Subcutaneous abdominal adipose tissue (tissue), 5 donors: ENCODE data around the gene HGS.

Source experiments
- H3K27ac ChIP-seq: one replicate; pipeline ENCODE4 v1.7.0; 2013; ENCODE audit warnings: low read depth, mild to moderate bottlenecking, inconsistent platforms, low read length, moderate library complexity
- H3K27me3 ChIP-seq, 5 donors: one replicate each; pipeline ENCODE4 v1.7.0; 2013; ENCODE audit warnings: low read length in 5 of 5, inconsistent platforms in 1 of 5; ENCODE audit not compliant: control insufficient read depth in 5 of 5, insufficient read depth in 4 of 5
- H3K36me3 ChIP-seq, 5 donors: one replicate each; pipeline ENCODE4 v1.7.0; 2013; ENCODE audit warnings: low read length in 5 of 5; ENCODE audit not compliant: control insufficient read depth in 5 of 5, insufficient read depth in 5 of 5
- H3K4me1 ChIP-seq, 5 donors: one replicate each; pipeline ENCODE4 v1.7.0; 2013; ENCODE audit warnings: low read length in 5 of 5, mild to moderate bottlenecking in 3 of 5, moderate library complexity in 1 of 5; ENCODE audit not compliant: control insufficient read depth in 5 of 5, insufficient read depth in 5 of 5
- H3K4me3 ChIP-seq, 5 donors: one replicate each; pipeline ENCODE4 v1.7.0; 2013; ENCODE audit warnings: low read length in 5 of 5, low read depth in 1 of 5
- H3K9ac ChIP-seq, 5 donors: one replicate each; pipeline ENCODE4 v1.7.0; 2013; ENCODE audit warnings: low read length in 5 of 5, mild to moderate bottlenecking in 4 of 5, moderate library complexity in 3 of 5
- H3K9me3 ChIP-seq, 5 donors: one replicate each; pipeline ENCODE4 v1.7.0; 2013; ENCODE audit warnings: low read length in 5 of 5; ENCODE audit not compliant: control insufficient read depth in 5 of 5
- donor health status: healthy.
- donor health status: healthy.
- donor health status: healthy.
- donor health status: healthy.
- donor health status: healthy.

HGS gene

DNA sequence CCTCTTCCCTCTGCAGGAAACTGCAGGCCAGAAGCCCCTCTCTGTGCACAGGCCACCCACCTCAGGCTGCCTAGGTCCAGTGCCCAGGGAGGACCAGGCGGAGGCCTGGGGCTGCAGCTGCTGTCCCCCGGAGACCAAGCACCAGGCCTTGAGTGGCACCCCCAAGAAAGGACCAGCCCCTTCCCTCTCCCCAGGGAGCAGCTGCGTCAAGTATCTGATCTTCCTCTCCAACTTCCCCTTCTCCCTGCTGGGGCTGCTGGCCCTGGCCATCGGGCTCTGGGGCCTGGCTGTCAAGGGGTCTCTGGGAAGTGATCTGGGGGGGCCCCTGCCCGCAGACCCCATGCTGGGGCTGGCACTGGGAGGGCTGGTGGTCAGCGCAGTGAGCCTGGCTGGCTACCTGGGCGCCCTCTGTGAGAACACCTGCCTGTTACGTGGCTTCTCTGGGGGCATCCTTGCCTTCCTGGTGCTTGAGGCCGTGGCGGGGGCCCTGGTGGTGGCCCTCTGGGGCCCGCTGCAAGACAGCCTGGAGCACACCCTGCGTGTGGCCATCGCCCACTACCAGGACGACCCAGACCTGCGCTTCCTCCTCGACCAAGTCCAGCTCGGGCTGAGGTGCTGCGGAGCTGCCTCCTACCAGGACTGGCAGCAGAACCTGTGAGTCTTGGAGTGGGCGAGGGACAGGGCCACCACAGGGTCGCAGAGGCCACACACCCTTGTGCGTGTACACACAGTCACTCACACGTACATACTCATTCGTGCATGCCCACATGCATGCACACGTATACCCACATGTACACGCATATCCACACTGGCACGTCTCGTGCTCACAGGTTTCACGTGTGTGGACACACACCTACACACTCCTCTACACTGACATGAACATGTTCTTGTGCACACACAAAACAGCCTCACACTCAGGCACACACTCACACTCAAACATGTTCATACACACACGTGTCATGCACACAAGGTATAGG, 38.5 kb upstream of the HGS start:
- H3K27ac ChIP-seq = no peak overlapping the region
- H3K27me3 ChIP-seq = peaks cover 15 to 25% (median 17%) of the 10 kb centered on the region in 5 donors
- H3K9ac ChIP-seq = no peak overlapping the region
- no peak overlapping the region for H3K4me3 ChIP-seq
- peaks cover 0 to 26% (median 9%) of the 10 kb centered on the region in 5 donors for H3K4me1 ChIP-seq
- H3K36me3 ChIP-seq = peaks cover 0 to 4% (median 3%) of the 10 kb centered on the region in 5 donors
- peaks cover 0 to 4% (median 0%) of the 10 kb centered on the region in 5 donors for H3K9me3 ChIP-seq

DNA sequence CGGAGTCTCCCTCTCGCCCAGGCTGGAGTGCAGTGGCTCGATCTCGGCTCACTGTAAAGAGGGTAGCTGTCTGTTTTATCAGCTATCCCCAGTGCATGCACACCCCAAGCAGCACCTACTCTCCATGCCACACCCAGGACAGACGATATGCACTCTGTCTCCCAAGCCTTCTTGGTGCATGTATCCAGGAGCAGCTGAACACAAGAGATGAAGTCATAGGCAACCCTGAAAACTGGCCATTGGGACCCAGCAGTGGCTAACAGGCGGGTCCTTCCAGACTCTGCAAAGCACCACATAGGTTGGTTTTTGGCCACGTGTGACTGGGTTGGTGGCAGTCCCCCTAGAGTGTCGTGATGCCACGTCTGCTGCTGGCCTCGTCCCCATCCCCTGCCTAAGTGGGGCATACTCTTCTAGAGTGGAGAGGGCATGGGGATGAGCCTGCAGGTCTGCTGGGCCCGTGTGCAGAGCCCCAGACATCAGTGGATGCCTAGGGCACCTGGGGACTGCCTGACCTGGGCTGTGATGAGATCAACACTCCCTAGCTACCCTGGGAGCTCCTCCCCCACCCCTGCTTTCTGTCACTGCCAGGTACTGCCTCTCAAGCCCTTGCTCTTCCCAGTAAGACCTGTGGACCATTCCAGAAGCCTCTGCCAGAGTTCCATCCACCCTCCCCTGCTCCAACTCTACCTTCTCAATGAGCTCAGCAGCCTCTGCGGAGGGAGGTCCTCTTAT, 36.8 kb upstream of the HGS start:
- Histone ChIP-seq H3K4me1 (peaks cover 0 to 18% (median 9%) of the 10 kb centered on the region in 5 donors), H3K9ac (no peak overlapping the region), H3K9me3 (peaks cover 0 to 4% (median 0%) of the 10 kb centered on the region in 5 donors), H3K4me3 (no peak overlapping the region), H3K27me3 (peaks cover 16 to 33% (median 29%) of the 10 kb centered on the region in 5 donors), H3K27ac (no peak overlapping the region), H3K36me3 (peaks cover 0 to 4% (median 3%) of the 10 kb centered on the region in 5 donors)

DNA sequence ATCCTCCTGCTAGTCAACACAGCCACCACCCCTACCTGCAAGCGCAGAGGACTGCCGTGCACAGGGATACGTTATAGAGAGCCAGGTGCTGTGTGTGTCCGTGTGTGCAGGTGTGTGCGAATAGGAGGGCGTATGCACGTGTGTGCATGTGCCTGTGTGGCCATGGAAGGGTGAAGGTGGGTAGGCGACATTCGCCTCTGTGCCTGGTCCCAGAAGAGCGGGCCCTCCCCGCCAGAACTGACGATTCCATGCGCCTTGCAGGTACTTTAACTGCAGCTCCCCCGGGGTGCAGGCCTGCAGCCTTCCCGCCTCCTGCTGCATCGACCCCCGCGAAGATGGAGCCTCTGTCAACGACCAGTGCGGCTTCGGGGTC, 36.2 kb upstream of the HGS start:
- Histone ChIP-seq H3K36me3 (peaks cover 0 to 4% (median 3%) of the 10 kb centered on the region in 5 donors), H3K9me3 (peaks cover 0 to 4% (median 0%) of the 10 kb centered on the region in 5 donors), H3K27ac (no peak overlapping the region), H3K27me3 (peaks cover 16 to 33% (median 29%) of the 10 kb centered on the region in 5 donors), H3K4me1 (peaks cover 0 to 12% (median 9%) of the 10 kb centered on the region in 5 donors), H3K9ac (no peak overlapping the region), H3K4me3 (no peak overlapping the region)

DNA sequence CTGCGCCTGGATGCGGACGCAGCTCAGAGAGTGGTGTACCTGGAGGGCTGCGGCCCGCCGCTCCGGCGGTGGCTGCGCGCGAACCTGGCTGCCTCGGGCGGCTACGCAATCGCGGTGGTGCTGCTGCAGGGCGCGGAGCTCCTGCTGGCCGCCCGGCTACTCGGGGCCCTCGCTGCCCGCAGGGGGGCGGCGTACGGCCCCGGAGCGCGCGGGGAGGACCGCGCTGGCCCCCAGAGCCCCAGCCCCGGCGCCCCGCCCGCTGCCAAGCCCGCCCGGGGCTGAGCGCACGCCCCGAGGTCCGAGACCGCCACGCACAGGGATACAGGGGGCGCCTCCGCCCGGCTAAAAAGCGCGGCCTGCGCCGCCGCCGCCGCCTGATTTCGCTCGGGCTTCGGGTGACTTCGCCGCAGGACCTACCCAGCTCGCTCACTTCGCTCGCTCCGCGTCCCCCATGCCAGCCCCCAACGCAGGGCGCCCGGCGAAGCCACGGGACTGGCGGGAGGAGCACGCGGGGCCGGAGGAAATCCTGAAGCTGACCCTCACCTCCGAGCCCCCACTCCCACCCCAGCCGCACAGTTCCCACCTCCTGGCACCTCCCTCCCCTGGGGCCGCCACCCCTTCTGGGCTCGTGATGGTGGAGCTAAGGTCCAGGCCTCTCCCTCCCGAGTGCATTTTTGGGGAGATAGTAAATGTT, 35.7 kb upstream of the HGS start:
- peaks cover 0 to 12% (median 9%) of the 10 kb centered on the region in 5 donors for H3K4me1 ChIP-seq
- H3K27ac ChIP-seq = no peak overlapping the region
- no peak overlapping the region for H3K4me3 ChIP-seq
- H3K9ac ChIP-seq = no peak overlapping the region
- H3K36me3 ChIP-seq = peaks cover 0 to 4% (median 3%) of the 10 kb centered on the region in 5 donors
- peaks cover 16 to 33% (median 29%) of the 10 kb centered on the region in 5 donors for H3K27me3 ChIP-seq
- H3K9me3 ChIP-seq = peaks cover 0 to 4% (median 0%) of the 10 kb centered on the region in 5 donors

DNA sequence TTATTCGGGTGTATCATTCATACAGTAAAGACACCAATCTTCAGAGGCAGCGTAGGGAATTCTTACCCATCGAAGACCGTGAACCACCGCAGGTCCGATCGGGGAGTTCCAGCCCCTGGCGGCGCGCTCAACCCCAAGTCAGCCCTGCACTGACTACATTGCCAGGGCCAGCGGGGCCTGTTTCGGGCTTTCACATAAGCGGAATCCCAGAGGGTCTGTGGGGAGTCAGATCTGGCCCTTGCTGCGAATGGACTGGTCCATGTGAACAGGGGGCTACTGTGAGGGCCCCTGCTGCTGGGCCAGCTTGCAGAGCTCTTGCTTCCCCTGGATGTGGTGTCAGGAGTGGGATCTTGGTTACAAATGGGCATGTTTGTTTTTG, 35.1 kb upstream of the HGS start:
- Histone ChIP-seq H3K27me3 (peaks cover 16 to 33% (median 29%) of the 10 kb centered on the region in 5 donors), H3K4me1 (peaks cover 0 to 12% (median 9%) of the 10 kb centered on the region in 5 donors), H3K4me3 (no peak overlapping the region)

DNA sequence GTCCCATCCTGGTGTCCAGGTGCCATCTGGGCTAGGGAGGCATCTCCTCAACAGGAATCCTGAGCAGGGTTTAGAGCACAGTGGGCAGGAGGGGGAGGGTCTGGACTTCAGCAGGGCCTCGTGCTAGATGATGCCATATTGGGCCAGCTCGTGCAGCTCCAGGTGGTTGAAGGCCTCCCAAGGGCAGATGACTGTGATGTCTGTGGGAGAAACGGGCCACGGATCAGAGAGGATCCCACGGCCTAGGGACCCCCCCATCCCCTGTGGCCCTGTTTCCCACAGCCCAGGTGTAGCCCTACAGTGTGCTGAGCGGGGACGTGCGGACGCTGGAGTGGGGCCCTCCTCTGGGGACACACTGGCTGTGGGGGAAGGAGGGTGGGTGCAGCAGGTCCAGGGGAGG, 32.9 kb upstream of the HGS start:
- H3K27ac ChIP-seq = no peak overlapping the region
- H3K36me3 ChIP-seq = no peaks in the 10 kb centered on the region
- H3K9ac ChIP-seq = no peak overlapping the region
- peaks cover 0 to 22% (median 19%) of the 10 kb centered on the region in 5 donors for H3K4me1 ChIP-seq
- peaks cover 0 to 4% (median 0%) of the 10 kb centered on the region in 5 donors for H3K9me3 ChIP-seq
- peaks cover 16 to 33% (median 29%) of the 10 kb centered on the region in 5 donors for H3K27me3 ChIP-seq
- H3K4me3 ChIP-seq = no peak overlapping the region

More for the DNA sequence above, 35.1 kb upstream of the HGS start:
- H3K36me3 ChIP-seq = peaks cover 0 to 4% (median 3%) of the 10 kb centered on the region in 5 donors
- no peak overlapping the region for H3K9ac ChIP-seq
- H3K9me3 ChIP-seq = peaks cover 0 to 4% (median 0%) of the 10 kb centered on the region in 5 donors
- no peak overlapping the region for H3K27ac ChIP-seq

DNA sequence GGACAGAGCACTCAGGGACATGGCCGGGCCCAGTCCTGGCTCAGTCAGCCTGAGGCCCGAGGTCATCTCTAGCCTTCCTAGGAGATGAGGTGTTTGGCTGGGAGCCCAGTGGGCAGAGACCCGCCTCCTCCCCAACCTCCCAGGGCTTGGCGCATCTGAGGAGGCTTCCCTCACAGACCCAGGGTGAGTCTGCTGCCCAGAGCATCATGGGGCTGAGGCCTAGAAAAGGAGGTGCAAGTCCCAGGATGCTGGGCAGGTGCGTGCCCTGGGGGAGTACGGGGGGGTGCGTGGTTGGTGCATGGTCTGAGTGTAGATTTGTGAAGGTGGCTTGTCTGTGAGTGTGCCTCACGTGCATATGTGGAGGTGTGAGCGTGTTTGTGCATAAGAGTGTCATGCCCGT, 32.1 kb upstream of the HGS start:
- H3K27ac ChIP-seq = no peak overlapping the region
- no peak overlapping the region for H3K4me3 ChIP-seq
- H3K9me3 ChIP-seq = peaks cover 0 to 4% (median 0%) of the 10 kb centered on the region in 5 donors
- H3K36me3 ChIP-seq = no peaks in the 10 kb centered on the region
- no peak overlapping the region for H3K9ac ChIP-seq
- peaks cover 0 to 28% (median 19%) of the 10 kb centered on the region in 5 donors for H3K4me1 ChIP-seq
- peaks cover 16 to 33% (median 29%) of the 10 kb centered on the region in 5 donors for H3K27me3 ChIP-seq

DNA sequence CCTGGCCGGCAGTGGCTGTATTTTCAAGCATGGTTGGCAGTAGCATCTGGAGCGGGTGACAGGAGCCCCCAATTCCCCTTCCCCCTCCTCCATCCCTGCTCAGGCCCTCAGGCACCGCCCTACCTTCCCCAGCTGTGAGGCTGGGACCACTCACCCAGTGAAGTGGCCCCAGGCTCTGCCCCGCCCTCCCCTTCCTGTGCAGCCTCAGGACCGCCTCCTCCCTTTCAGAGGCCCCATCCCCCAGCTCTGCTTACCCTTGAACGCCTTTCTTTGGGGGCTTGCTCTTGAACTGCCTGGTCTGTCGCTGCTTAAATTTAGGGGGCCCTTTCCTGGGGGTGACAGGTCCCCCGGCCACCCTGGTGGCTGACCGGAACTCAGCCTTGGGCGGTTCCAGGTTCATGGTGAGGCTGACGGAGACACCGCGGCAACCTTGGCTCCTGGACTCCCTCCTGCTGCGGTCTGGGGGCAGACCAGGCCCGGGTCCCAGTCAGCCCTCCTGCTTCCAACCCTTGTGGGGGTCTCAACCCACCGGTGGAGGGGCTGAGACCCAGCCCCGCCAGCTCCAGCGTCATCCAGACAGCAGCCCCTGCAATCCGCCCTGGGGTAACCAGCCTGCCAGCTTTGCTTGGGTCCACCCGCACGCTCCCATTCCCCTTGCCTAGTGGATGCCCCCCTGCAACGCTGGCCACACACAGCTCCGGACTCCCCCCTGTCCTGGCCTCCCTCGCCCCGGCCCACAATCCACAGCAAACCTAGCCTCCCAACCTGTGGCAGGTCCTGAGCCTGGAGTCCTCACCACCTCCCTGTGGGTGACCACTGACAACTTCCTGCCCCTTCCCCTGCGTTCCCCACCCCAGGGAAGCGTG, 30.7 kb upstream of the HGS start:
- no peak overlapping the region for H3K27ac ChIP-seq
- peaks cover 0 to 29% (median 21%) of the 10 kb centered on the region in 5 donors for H3K4me1 ChIP-seq
- peaks cover 0 to 4% (median 0%) of the 10 kb centered on the region in 5 donors for H3K9me3 ChIP-seq
- no peaks in the 10 kb centered on the region for H3K36me3 ChIP-seq
- peaks cover 3 to 23% (median 20%) of the 10 kb centered on the region in 5 donors for H3K27me3 ChIP-seq
- peak overlapping the region in 1 of 5 donors; percentile 13 for H3K4me3 ChIP-seq
- peak overlapping the region in 1 of 5 donors; percentile 43 for H3K9ac ChIP-seq
